GM18873 (cell line): ENCODE results near the gene TTC27.

Source experiments
- ATAC-seq: cut with Tn5 transposase; IDR thresholded peaks from one replicate; pipeline ENCODE4 v1.9.1; 2021; ENCODE audit warnings: mild to moderate bottlenecking, moderate library complexity, moderate number of reproducible peaks; ENCODE audit not compliant: unreplicated experiment, low FRiP score

Gene TTC27

GRCh38 chr2:32802877-32803276 is 175.0 kb downstream of the TTC27 start:
- no peak for ATAC-seq

GRCh38 chr2:32804205-32804604 is 176.4 kb downstream of the TTC27 start:
- no peak for ATAC-seq

- no peak for ATAC-seq
Measured at GRCh38 chr2:32805104-32806095, 177.6 kb downstream of the TTC27 start.

GRCh38 chr2:32806857-32807256 is 179.0 kb downstream of the TTC27 start:
- no peak for ATAC-seq

GRCh38 chr2:32807662-32808061 is 179.8 kb downstream of the TTC27 start:
- no peak for ATAC-seq

- no peak for ATAC-seq
Measured at GRCh38 chr2:32810909-32811495, 183.2 kb downstream of the TTC27 start.

GRCh38 chr2:32811696-32812095 is 183.8 kb downstream of the TTC27 start:
- ATAC-seq, result no peak

GRCh38 chr2:32812316-32812715 is 184.5 kb downstream of the TTC27 start:
- ATAC-seq, result no peak

GRCh38 chr2:32820088-32820487 is 192.2 kb downstream of the TTC27 start:
- no peak for ATAC-seq

GRCh38 chr2:32820701-32821100 is 192.9 kb downstream of the TTC27 start:
- ATAC-seq, result no peak

- ATAC-seq, result no peak
Measured at GRCh38 chr2:32824070-32824809, 196.4 kb downstream of the TTC27 start.

- no peak for ATAC-seq
Measured at GRCh38 chr2:32825291-32825712, 197.5 kb downstream of the TTC27 start.

- no peak for ATAC-seq
Measured at GRCh38 chr2:32830196-32830595, 202.3 kb downstream of the TTC27 start.

GRCh38 chr2:32832821-32833220 is 205.0 kb downstream of the TTC27 start:
- ATAC-seq, result no peak

GRCh38 chr2:32833709-32834108 is 205.9 kb downstream of the TTC27 start:
- ATAC-seq, result no peak

GRCh38 chr2:32835148-32835547 is 207.3 kb downstream of the TTC27 start:
- ATAC-seq, result no peak

GRCh38 chr2:32836933-32837332 is 209.1 kb downstream of the TTC27 start:
- ATAC-seq, result no peak

GRCh38 chr2:32838418-32838817 is 210.6 kb downstream of the TTC27 start:
- no peak for ATAC-seq

- ATAC-seq, result no peak
Measured at GRCh38 chr2:32838949-32839348, 211.1 kb downstream of the TTC27 start.

- no peak for ATAC-seq
Measured at GRCh38 chr2:32841931-32842898, 214.4 kb downstream of the TTC27 start.
